Activated CD4-positive, alpha-beta T cell treated with anti-CD3 and anti-CD28 coated beads for 1 hour (primary cell): ENCODE measurements around the gene SNX8.

Source experiments
- DNase-seq: peaks from one replicate; pipeline ENCODE4 v3.0.0-alpha.2; 2020

Gene SNX8

DNA sequence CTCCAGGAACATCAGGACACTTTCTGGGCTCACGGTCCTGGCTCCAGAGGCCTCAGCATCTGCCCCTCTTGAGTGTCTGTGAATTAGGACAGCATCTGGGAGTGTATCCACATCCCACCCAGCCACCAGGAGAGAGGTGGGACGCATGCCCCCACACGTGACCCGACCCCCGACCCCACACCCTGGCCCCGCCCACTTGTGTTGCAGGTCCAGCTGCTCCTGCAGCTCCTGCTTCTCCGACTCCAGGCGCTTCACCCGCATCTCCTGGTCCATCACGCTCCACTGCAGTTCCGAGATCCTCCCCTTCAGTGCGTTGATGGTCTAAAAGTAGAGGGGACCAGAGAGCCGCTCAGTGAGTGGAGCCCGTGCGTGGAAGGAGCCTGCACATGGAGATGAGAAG is 95.1 kb downstream of the SNX8 start:
- DNase-seq: no peak

DNA sequence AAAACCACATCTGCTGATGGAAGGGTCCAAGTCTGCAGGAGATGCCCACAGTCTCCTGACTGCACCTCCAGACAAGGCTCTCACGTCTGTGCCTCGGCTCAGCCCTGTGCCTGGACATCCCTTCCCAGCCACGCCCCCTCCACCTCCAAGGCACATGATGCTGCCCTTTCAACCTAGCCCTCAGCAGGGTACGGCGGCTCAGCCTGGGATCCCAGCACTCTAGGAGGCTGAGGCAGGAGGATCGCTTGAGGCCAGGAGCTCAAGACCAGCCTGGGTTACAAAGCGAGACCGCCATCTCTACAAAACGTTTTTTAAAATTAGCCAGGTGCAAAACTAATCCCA is 95.8 kb downstream of the SNX8 start:
- no peak for DNase-seq

GRCh38 chr7:2217716-2218443 is 96.4 kb downstream of the SNX8 start:
- DNase-seq: no peak

GRCh38 chr7:2217206-2217605 is 97.0 kb downstream of the SNX8 start:
- no peak for DNase-seq

DNA sequence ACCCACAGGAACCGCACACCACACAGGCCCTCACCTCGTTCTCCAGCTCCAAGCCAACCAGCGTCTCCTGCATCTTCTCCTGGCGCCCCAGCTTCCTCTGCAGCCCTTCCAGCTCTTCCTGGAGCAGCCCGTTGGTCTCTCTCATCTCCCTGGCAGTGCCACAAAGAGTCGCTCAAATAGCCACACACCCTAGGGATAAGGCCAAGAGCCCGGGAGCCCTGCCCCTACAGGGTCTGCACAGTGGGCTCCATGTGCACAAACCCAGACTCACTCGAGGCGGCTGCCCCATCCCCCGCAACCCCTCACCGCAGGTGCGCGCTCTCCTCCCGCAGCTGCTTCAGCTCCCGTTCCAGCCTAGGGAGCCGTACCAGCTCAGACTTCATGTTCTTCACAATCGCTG is 98.4 kb downstream of the SNX8 start:
- no peak for DNase-seq

DNA sequence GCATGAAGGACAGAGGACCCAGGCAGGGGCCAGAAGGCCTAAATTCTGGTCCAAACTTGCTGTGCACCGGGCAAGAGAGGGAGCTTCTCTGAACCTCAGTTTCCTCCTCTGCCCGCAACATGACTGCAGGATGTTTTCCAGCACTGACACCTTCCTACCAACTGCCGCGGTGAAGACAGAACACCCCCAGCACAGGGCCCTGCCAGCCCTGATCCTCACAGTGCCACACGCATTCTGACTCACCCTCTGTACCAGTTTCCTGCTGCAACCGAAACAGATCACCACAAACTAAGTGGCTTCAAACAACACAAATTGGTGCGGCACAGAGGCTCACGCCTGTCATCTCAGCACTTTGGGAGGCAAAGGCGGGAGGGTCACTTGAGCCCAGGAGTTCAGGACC is 99.6 kb downstream of the SNX8 start:
- no peak for DNase-seq

- no peak for DNase-seq
Measured at GRCh38 chr7:2213551-2214215, 100.6 kb downstream of the SNX8 start.

GRCh38 chr7:2212906-2213305 is 101.3 kb downstream of the SNX8 start:
- DNase-seq: no peak

DNA sequence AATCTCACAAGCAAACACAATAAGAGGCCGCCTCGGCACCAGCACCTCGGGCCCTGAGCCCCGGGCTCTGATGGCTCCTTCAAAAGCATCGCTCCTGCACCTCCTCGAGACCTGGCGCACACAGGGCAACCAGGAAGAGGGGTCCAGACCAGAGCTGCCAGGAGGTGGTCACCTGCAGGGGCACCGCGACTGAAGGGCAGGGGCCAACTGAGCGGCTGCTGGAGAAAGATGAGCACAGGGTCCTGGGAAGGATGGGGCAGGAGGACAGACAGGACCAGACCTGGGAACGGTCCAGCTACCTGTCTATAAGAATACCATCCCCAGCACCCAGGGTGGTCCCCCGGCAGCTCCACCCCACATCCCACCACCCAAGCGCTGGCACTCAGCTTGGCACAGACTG is 102.3 kb downstream of the SNX8 start:
- no peak for DNase-seq

DNA sequence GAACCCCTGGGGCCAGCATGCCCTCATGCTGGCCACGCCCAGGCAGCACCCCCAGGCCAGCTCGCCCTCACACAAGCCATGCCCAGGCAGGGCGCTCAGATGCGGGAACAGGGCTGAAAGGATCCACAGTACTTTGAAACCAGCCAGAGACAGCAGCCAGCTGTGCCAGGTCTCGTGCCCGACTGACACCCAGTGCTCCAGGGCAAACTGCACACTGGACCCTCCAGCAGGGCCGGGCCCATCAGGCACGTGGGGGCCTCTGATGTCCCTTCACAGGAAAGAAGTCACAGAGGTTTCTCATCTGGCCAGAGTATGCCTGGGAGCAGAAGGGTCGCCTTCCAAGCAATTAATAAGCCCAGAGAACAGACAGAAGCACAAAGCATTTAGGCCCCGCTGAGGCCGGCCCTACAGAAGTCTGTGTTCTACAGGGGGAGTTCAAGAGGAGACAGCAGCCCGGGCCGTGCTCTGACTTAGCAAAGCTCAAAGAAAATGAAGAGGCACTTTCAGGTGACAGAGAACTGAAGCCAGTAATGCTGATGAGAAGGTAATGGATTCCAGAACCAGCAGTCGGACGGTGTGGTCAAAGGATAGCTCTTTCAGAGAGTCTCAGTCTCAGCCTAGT is 102.9 kb downstream of the SNX8 start:
- DNase-seq: no peak

DNA sequence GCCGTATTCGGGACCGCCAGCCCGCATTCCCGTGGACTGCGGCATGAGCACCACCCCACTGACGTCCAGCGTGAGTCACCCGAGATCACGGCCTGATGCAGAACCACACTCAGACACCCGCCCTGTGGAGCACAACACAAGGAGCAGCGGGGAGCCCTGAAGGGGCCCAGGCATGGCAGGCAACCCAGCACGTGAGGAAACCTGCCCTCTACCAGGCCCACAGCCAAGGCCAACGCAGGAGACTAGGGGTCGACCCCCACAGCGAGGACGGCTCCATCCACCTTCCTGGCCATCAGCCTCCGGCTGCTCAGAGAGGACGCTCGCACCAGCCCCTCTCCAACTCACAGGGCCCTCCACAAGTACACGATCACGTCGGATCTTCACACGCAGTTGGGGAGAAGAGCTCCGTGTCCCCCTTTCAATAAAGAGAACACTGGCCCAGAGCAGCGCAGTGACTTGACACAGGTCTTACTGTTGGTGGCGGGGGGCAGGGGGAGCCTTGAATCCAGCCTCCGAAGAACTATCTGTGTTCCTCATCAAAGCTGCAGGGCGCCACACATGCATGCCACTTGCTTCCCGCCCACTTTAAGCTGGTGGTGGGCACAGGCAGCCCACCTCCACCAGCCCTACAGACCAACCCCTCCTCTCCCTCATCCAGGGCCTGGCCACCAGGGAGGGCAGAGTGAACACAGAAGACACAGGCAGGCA is 103.5 kb downstream of the SNX8 start:
- no peak for DNase-seq

GRCh38 chr7:2209961-2210323 is 104.3 kb downstream of the SNX8 start:
- no peak for DNase-seq

GRCh38 chr7:2209146-2209960 is 104.9 kb downstream of the SNX8 start:
- peak; percentile 20 for DNase-seq

- DNase-seq: no peak
Measured at GRCh38 chr7:2208712-2209111, 105.5 kb downstream of the SNX8 start.

GRCh38 chr7:2205036-2205780 is 109.0 kb downstream of the SNX8 start:
- DNase-seq: no peak

- DNase-seq: no peak
Measured at GRCh38 chr7:2204446-2204845, 109.8 kb downstream of the SNX8 start.

GRCh38 chr7:2203766-2204300 is 110.4 kb downstream of the SNX8 start:
- DNase-seq: no peak

DNA sequence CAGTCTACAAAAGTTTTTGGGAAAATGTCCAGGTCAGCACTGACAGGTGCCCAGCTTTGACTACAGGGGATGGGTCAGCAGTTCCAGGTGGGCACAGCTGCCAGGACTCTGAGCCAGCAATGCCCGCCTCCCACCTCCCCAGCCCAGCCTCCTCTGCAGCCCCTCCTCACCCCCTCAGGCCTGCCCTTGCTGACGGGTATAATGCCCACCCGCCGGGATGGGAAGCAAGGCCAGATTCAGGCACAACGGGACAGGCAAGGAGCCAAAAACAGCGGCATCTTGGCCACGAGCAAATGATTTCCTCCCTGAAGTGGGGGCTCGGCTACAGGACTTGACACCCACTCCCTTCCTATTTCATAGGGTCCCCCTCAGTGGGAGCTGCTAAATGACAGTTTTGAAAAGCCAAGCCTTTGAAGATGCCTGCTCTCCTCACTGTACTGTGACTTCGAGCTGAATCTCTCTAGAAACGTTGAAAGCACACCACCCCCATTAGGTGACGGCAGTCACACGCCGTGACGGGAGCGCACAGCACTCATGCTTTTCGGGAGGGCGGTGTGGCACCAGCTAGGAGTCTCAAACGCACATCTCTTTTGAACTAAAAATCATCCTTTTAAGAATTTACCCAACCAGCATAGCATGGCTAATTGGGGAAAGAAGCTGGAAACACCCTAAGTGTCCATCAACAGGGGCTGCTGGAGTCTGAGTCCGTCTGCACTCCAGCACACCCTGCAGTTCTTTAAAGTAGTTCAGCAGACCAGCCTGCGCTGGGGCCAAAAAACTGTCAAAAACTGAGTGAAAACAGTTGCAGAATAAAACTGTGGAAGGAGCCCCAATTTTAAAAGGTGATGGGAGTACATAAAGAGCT is 111.1 kb downstream of the SNX8 start:
- no peak for DNase-seq

GRCh38 chr7:2202361-2202761 is 111.9 kb downstream of the SNX8 start:
- no peak for DNase-seq
